HFFc6 (cell line): ENCODE results near the gene PFN1. TPM values are rescaled to one million over a fixed set of nuclear protein-coding genes. Genes with fewer than 3 reads are reported as not detected.

Experiments used
- DNase-seq: peaks from one replicate; pipeline ENCODE4 v3.0.0-alpha.2; 2018
- H3K27ac Mint-ChIP-seq: 2 replicates; pipeline ENCODE4 v1.8.0; 2020; ENCODE audit warnings: mild to moderate bottlenecking, mixed read lengths
- H3K27me3 Mint-ChIP-seq: 2 replicates; pipeline ENCODE4 v1.8.0; 2021; ENCODE audit warnings: mild to moderate bottlenecking, moderate library complexity, mixed read lengths; ENCODE audit not compliant: insufficient read depth
- H3K36me3 Mint-ChIP-seq: 2 replicates; pipeline ENCODE4 v1.8.0; 2021; ENCODE audit warnings: low read depth, mixed read lengths
- H3K4me1 Mint-ChIP-seq: 2 replicates; pipeline ENCODE4 v1.8.0; 2020; ENCODE audit warnings: low read depth, mixed read lengths
- H3K4me3 Mint-ChIP-seq: 2 replicates; pipeline ENCODE4 v1.8.0; 2020; ENCODE audit warnings: mild to moderate bottlenecking, moderate library complexity, mixed read lengths
- H3K9me3 Mint-ChIP-seq: 2 replicates; pipeline ENCODE4 v1.8.0; 2020; ENCODE audit warnings: mild to moderate bottlenecking, mixed read lengths
- total RNA-seq, 6 experiments: library from RNA; stranded (reverse); fragmentation: NEBNext Ultra II Directional; extraction: Animal tissue kit (Norgen Biotek cat#: 25700); gene quantifications; 2 replicates in 1 of 6; 3 replicates in 5 of 6; pipeline ENCODE4 v1.2.3, GENCODE V29; 2021
- TF ChIP-seq, protein P1 (sequence below): fragments of 200-600 bp; sonication (generic); IDR thresholded peaks from 2 replicates; pipeline ENCODE4 v1.5.0; 2021; ENCODE audit warnings: antibody characterized with exemption, mild to moderate bottlenecking

Gene PFN1
- total RNA-seq, 6 experiments from 2014 or later = 1,630 to 1,970 (median 1,832) TPM

GRCh38 chr17:4942760-4943508, 5.4 kb downstream of the PFN1 start:
- Mint-ChIP-seq H3K27ac (peak overlapping the region; percentile 100), H3K4me1 (peaks cover 70% of the 10 kb centered on the region), H3K36me3 (peaks cover 70% of the 10 kb centered on the region), H3K4me3 (peak overlapping the region; percentile 31), H3K9me3 (no peaks in the 10 kb centered on the region), H3K27me3 (peaks cover 17% of the 10 kb centered on the region)
- TF ChIP-seq, protein P1, sequence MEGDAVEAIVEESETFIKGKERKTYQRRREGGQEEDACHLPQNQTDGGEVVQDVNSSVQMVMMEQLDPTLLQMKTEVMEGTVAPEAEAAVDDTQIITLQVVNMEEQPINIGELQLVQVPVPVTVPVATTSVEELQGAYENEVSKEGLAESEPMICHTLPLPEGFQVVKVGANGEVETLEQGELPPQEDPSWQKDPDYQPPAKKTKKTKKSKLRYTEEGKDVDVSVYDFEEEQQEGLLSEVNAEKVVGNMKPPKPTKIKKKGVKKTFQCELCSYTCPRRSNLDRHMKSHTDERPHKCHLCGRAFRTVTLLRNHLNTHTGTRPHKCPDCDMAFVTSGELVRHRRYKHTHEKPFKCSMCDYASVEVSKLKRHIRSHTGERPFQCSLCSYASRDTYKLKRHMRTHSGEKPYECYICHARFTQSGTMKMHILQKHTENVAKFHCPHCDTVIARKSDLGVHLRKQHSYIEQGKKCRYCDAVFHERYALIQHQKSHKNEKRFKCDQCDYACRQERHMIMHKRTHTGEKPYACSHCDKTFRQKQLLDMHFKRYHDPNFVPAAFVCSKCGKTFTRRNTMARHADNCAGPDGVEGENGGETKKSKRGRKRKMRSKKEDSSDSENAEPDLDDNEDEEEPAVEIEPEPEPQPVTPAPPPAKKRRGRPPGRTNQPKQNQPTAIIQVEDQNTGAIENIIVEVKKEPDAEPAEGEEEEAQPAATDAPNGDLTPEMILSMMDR = no peak
- DNase-seq = no peak

- Mint-ChIP-seq H3K4me3 (peak overlapping the region; percentile 95), H3K36me3 (peaks cover 57% of the 10 kb centered on the region), H3K27ac (peak overlapping the region; percentile 100), H3K4me1 (peaks cover 66% of the 10 kb centered on the region), H3K9me3 (no peaks in the 10 kb centered on the region), H3K27me3 (peaks cover 11% of the 10 kb centered on the region)
- no peak for DNase-seq
- TF ChIP-seq, protein P1 = no peak
Measured at GRCh38 chr17:4941319-4941610, 7.1 kb downstream of the PFN1 start.

DNA sequence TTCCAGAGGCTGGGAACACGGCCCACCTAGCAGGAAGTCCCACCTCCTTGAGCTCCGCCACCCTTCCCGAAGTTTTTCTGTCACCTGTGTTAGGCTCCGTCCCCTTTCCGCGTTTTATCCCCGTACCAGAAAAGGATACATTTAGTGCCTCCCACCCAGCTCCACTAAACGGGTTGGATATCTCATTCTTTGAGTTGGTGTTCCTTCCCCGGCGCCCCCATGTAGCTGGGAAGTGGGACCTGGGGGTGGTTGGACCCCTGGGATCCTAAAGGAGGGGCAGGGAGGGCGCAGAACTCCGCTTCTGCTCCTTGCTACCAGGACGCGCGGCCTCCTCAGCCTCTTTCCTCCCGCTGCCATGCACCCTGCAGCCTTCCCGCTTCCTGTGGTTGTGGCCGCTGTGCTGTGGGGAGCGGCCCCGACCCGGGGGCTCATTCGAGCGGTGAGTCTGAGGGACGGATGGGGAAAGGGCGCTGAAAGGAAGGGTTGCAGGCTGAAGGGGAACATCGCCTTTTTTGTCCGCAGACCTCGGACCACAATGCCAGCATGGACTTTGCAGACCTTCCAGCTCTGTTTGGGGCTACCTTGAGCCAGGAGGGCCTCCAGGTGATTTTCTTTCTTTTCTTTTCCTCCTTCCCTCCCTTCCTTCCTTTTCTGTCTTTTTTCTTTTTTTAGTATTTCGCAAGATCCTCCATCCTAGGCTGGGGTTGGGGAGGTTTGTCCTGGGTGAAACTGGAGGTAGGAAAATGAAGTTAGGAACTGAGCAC, 7.6 kb downstream of the PFN1 start:
- Mint-ChIP-seq H3K4me3 (peak overlapping the region; percentile 95), H3K9me3 (no peaks in the 10 kb centered on the region), H3K27me3 (peaks cover 9% of the 10 kb centered on the region), H3K27ac (peak overlapping the region; percentile 100), H3K4me1 (peaks cover 61% of the 10 kb centered on the region), H3K36me3 (peaks cover 56% of the 10 kb centered on the region)
- TF ChIP-seq, protein P1 = no peak
- no peak for DNase-seq

DNA sequence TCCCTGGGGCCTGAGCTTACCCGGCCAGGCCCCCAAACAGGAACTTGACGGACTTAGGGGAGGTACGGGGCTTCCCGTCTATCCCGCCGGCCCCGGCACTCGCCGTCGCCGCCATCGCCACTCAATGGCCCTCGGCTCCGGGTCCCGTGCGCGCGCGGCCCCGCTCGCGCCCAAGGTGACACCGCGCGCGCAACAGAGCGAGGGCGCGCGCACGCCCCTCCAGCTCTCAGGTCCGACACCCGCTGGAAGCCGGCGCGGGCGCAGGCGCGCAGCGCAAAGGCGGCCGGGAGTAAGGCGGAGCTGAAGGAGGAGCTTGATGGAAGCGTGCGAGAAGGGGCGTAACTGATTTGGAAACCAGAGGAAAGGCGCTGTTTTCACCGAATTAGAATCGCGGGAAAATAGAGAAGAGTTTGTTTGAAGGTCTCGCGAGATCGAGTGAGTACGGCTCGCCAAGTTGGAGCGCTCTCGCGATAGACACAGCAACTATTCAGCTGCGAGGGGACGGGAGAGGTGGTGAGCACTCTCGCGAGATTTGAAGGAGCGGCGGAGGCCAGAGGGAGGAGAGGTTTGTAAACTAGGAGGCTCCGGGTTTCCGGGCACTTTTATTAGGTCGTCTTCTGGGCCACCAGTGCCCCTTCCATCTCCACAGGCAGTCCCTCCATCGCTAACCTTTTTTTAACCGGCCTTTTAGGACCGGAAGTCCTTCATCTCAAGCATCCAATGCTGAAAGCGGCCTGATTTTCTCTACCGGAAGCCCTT, 8.4 kb downstream of the PFN1 start, which contains the start of the genes RNF167 and SLC25A11:
RNF167 (plus strand) TSS at position 473 of the 759 bp plus-strand sequence. CDS start 642 bp downstream, outside the sequence.
SLC25A11 (minus strand) TSS at position 251 of the 759 bp plus-strand sequence; CDS start at position 115, 136 bp downstream.
- Mint-ChIP-seq H3K27ac (peak within 1 kb of the TSS; percentile 100), H3K27me3 (peaks cover 6% of the 10 kb centered on the region), H3K4me1 (peaks cover 53% of the 10 kb centered on the region), H3K36me3 (peaks cover 48% of the 10 kb centered on the region), H3K4me3 (peak within 1 kb of the TSS; percentile 95), H3K9me3 (no peaks in the 10 kb centered on the region)
- TF ChIP-seq, protein P1 = no peak
- DNase-seq = peak; percentile 100

DNA sequence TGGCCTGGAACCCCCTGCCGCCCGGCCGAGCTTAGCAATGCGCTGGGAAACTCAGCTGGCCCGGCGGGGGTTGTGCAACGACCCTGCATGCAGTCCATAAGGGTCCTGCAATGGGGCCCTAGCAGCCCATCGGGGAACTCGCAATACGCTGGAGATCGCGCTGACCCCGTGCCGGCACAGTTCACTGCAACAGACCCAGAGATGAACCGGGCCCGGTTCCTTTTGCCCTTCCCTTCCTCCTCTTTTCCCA, 8.9 kb downstream of the PFN1 start:
- Mint-ChIP-seq H3K4me1 (peaks cover 51% of the 10 kb centered on the region), H3K27me3 (peaks cover 6% of the 10 kb centered on the region), H3K27ac (peak overlapping the region; percentile 100), H3K9me3 (no peaks in the 10 kb centered on the region), H3K4me3 (peak overlapping the region; percentile 95), H3K36me3 (peaks cover 43% of the 10 kb centered on the region)
- TF ChIP-seq, protein P1 = no peak; the same call in 1 of the 2 replicates
- DNase-seq = no peak
